ENCODE data around the gene SLC10A7. TPM values are rescaled to one million over a fixed set of nuclear protein-coding genes. Genes with fewer than 3 reads are reported as not detected.

The SLC10A7 gene
- total RNA-seq, 2 donors from 2014 or later: 6.0 to 7.5 TPM

DNA sequence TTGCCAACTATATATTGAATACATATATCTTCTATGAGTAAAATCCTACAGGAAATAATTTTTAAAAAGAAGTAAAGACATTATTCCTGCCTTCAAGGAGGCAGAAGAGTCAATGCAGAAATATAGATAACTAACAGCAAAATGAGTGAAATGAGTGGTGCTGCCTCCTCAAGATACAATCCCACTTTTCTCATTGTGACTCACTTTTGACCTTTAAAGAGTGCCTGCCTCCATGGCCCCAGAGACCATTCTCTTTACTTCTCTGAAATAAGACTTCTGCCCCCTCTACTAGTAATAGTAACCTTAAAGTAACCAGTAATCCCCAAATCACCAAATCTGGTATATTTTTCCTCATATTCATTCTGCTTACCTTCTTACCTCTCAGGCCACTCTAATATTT lies 15.5 kb downstream of the SLC10A7 start:
- Histone ChIP-seq H3K4me3 (ENCODE audit: low read length) (no peak overlapping the region), H3K4me1 (ENCODE audit: control insufficient read depth, insufficient read depth, low read length) (no peaks in the 10 kb centered on the region), H3K27me3 (ENCODE audit: control insufficient read depth, insufficient read depth, low read length, poor library complexity, severe bottlenecking) (peaks cover 34% of the 10 kb centered on the region), H3K36me3 (ENCODE audit: control insufficient read depth, insufficient read depth, low read length) (no peaks in the 10 kb centered on the region), H3K27ac (ENCODE audit: low read depth, low read length) (no peak overlapping the region), H3K9me3 (ENCODE audit: control insufficient read depth, low read length) (no peaks in the 10 kb centered on the region), H3K9ac (ENCODE audit: extremely low read depth, low read length, poor library complexity, severe bottlenecking) (no peak overlapping the region)
- Mint-ChIP-seq H3K27ac (no peak overlapping the region), H3K9me3 (no peaks in the 10 kb centered on the region), H3K36me3 (ENCODE audit: low read depth) (no peaks in the 10 kb centered on the region), H3K4me3 (no peak overlapping the region), H3K27me3 (ENCODE audit: insufficient read depth) (peaks cover 10% of the 10 kb centered on the region), H3K4me1 (peaks cover 9% of the 10 kb centered on the region)
- no peak for DNase-seq
- TF ChIP-seq CTCF (conservative IDR thresholded peaks at IDR 0.05): no peak

- no peak overlapping the region for H3K4me3 Mint-ChIP-seq
- no peak for DNase-seq
- no peaks in the 10 kb centered on the region for H3K36me3 Mint-ChIP-seq (ENCODE audit: low read depth)
- 88 to 95% methylated on average over 1 of the region's 1 CpG for WGBS, 2 experiments (ENCODE audit: insufficient coverage in 1 of 2, insufficient read length in 1 of 2)
- H3K27me3 Mint-ChIP-seq (ENCODE audit: insufficient read depth): peaks cover 26% of the 10 kb centered on the region
- H3K4me1 ChIP-seq (ENCODE audit: control insufficient read depth, insufficient read depth, low read length): no peaks in the 10 kb centered on the region
- H3K4me3 ChIP-seq (ENCODE audit: low read length): no peak overlapping the region
- peaks cover 5% of the 10 kb centered on the region for H3K4me1 Mint-ChIP-seq
- no peak overlapping the region for H3K9ac ChIP-seq (ENCODE audit: extremely low read depth, low read length, poor library complexity, severe bottlenecking)
- H3K27ac Mint-ChIP-seq: no peak overlapping the region
- H3K9me3 ChIP-seq (ENCODE audit: control insufficient read depth, low read length): no peaks in the 10 kb centered on the region
- H3K36me3 ChIP-seq (ENCODE audit: control insufficient read depth, insufficient read depth, low read length): no peaks in the 10 kb centered on the region
- peaks cover 69% of the 10 kb centered on the region for H3K27me3 ChIP-seq (ENCODE audit: control insufficient read depth, insufficient read depth, low read length, poor library complexity, severe bottlenecking)
- no peak for TF ChIP-seq CTCF (conservative IDR thresholded peaks at IDR 0.05)
- H3K9me3 Mint-ChIP-seq: no peaks in the 10 kb centered on the region
- H3K27ac ChIP-seq (ENCODE audit: low read depth, low read length): no peak overlapping the region
Measured at GRCh38 chr4:146500216-146500615, 21.5 kb downstream of the SLC10A7 start.

DNA sequence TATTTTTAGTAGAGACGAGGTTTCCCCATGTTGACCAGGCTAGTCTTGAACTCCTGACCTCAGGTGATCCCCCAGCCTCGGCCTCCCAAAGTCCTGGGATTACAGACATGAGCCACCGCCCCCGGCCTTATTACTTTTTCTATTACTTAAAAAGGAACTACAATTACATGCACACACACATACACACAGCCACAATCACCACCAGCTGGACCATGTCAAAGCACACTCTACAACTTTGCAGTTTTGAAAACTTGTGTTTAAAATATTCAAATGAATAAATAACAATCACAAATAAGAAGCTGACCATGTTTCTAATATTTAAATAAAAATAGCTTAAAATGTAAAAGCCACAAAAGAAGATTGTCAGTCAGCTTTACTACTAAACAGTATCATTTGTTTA lies 23.4 kb downstream of the SLC10A7 start:
- 89 to 92% methylated on average over 1 to 4 of the region's 4 CpGs for WGBS, 2 experiments (ENCODE audit: insufficient coverage in 1 of 2, insufficient read length in 1 of 2)

More for the DNA sequence above, 23.4 kb downstream of the SLC10A7 start:
- Mint-ChIP-seq H3K4me3 (no peak overlapping the region), H3K27ac (no peak overlapping the region), H3K4me1 (peaks cover 6% of the 10 kb centered on the region), H3K36me3 (ENCODE audit: low read depth) (no peaks in the 10 kb centered on the region), H3K27me3 (ENCODE audit: insufficient read depth) (peaks cover 43% of the 10 kb centered on the region), H3K9me3 (no peaks in the 10 kb centered on the region)
- H3K27me3 ChIP-seq (ENCODE audit: control insufficient read depth, insufficient read depth, low read length, poor library complexity, severe bottlenecking): peaks cover 88% of the 10 kb centered on the region
- H3K9me3 ChIP-seq (ENCODE audit: control insufficient read depth, low read length): no peaks in the 10 kb centered on the region
- no peaks in the 10 kb centered on the region for H3K4me1 ChIP-seq (ENCODE audit: control insufficient read depth, insufficient read depth, low read length)
- no peak for DNase-seq
- H3K27ac ChIP-seq (ENCODE audit: low read depth, low read length): no peak overlapping the region
- no peak overlapping the region for H3K4me3 ChIP-seq (ENCODE audit: low read length)
- TF ChIP-seq CTCF (conservative IDR thresholded peaks at IDR 0.05): no peak
- H3K36me3 ChIP-seq (ENCODE audit: control insufficient read depth, insufficient read depth, low read length): no peaks in the 10 kb centered on the region
- H3K9ac ChIP-seq (ENCODE audit: extremely low read depth, low read length, poor library complexity, severe bottlenecking): no peak overlapping the region

All from endodermal cell (in vitro differentiated cells).